GM18511 (cell line): ENCODE measurements around the gene GABRA6.

Experiments
- ATAC-seq: cut with Tn5 transposase; IDR thresholded peaks from one replicate; pipeline ENCODE4 v1.9.1; 2021; ENCODE audit warnings: mild to moderate bottlenecking, moderate library complexity; ENCODE audit not compliant: unreplicated experiment

GABRA6 gene

DNA sequence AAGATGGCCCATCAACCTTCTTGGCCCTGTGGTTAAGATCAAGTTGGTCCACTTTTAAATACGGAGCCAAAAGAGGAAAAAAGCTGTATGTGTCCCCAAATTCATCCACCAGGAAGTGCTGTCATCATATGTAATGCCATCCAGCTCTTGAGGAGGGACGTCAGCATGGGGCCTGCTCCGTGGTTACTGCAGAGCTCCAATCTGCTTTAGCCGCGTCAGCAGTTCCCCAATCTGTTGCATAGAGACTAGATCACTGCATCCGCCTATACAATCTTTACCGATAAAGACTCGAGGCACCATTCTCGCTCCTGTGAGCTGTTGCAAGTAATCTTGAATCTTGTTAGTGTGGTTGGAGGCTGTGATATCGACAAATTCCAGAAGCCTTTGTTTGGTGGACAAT, 65.7 kb downstream of the GABRA6 start:
- no peak for ATAC-seq
